ENCODE results near the gene NDUFAF3. TPM values are rescaled to one million over a fixed set of nuclear protein-coding genes. Genes with fewer than 3 reads are reported as not detected.

Gene NDUFAF3
- total RNA-seq, 4 donors from 2014 or later: 50.8 to 88.1 (median 54.1) TPM

DNA sequence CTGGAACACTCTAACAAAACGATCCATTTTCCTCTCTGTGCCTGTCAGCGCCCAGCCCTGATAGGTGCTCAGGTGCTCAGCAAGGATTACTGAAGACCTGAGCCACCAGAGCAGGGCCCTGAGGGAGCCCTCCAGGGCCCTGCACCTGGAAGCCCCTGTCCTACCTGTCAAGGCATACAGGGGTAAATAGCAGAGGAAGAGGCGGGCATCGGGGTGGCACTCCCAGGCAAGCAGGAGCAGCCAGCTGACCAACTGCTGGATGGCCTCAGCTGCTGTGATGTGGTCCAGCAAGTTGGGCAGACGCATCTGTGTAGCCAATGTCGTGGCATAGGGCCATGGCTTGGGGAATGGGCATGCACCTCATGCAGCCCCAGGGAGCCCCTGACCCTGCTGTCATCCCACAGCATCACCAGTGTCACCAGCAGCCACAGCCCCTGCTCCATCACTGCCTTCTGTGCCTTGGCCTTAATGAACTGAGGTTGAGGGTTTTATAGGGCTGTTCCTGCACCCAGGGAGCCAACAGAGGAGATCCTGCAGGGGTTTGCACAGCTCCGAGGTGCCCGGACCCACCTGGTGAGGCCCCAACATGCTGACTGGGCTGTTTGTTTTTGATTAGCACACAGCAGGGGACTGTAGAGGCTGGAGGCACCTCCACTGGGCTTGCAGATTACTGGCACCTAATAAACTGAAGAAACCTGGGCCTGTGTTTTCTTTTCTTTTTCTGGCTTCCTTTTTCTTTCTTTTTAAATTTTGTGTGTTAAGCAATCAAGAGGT is 22.6 kb upstream of the NDUFAF3 start:
- H3K27ac ChIP-seq: no peak overlapping the region
- intact Hi-C loops (cut with DNase I): no loop called here
- H3K36me3 ChIP-seq: peaks cover 0 to 36% (median 0%) of the 10 kb centered on the region in 3 donors
- no peaks in the 10 kb centered on the region for H3K27me3 ChIP-seq
- 67% methylated on average over 1 of the region's 8 CpGs; no CpG with 5 or more reads in 1 of the 2 donors for WGBS, 2 donors
- DNase-seq: no peak
- no peak for TF ChIP-seq POLR2A (IDR thresholded peaks at IDR 0.05)
- TF ChIP-seq, protein P1, sequence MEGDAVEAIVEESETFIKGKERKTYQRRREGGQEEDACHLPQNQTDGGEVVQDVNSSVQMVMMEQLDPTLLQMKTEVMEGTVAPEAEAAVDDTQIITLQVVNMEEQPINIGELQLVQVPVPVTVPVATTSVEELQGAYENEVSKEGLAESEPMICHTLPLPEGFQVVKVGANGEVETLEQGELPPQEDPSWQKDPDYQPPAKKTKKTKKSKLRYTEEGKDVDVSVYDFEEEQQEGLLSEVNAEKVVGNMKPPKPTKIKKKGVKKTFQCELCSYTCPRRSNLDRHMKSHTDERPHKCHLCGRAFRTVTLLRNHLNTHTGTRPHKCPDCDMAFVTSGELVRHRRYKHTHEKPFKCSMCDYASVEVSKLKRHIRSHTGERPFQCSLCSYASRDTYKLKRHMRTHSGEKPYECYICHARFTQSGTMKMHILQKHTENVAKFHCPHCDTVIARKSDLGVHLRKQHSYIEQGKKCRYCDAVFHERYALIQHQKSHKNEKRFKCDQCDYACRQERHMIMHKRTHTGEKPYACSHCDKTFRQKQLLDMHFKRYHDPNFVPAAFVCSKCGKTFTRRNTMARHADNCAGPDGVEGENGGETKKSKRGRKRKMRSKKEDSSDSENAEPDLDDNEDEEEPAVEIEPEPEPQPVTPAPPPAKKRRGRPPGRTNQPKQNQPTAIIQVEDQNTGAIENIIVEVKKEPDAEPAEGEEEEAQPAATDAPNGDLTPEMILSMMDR (IDR thresholded peaks at IDR 0.05): no peak
- H3K4me1 ChIP-seq: no peaks in the 10 kb centered on the region
- H3K9me3 ChIP-seq: no peaks in the 10 kb centered on the region
- no peak overlapping the region for H3K4me3 ChIP-seq

DNA sequence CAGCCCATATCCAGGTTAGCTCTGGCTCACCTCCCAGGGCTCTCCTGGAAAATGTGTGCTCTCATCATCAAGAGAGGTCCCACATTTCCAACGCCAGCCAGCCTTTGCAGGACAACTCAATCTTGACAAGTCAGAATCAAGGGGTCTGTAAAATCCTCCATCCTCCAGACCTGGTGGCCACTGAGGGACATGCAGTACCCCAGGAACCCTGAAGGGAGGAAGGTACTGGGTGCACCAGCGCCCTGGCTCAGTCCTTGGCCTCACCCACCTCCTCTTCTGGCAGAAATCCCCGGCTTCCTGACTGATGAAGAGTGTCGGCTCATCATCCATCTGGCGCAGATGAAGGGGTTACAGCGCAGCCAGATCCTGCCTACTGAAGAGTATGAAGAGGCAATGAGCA is 20.8 kb upstream of the NDUFAF3 start:
- peaks cover 0 to 25% (median 0%) of the 10 kb centered on the region in 3 donors for H3K36me3 ChIP-seq
- WGBS, 2 donors: 66% methylated on average over 2 of the region's 6 CpGs; no CpG with 5 or more reads in 1 of the 2 donors
- H3K4me3 ChIP-seq: no peak overlapping the region
- H3K4me1 ChIP-seq: peaks cover 0 to 5% (median under 1%) of the 10 kb centered on the region in 3 donors
- no peak overlapping the region for H3K27ac ChIP-seq
- TF ChIP-seq POLR2A (IDR thresholded peaks at IDR 0.05): no peak
- TF ChIP-seq, protein P1 (IDR thresholded peaks at IDR 0.05): no peak
- intact Hi-C loops (cut with DNase I): no loop called here
- no peaks in the 10 kb centered on the region for H3K27me3 ChIP-seq
- DNase-seq: no peak
- no peaks in the 10 kb centered on the region for H3K9me3 ChIP-seq

DNA sequence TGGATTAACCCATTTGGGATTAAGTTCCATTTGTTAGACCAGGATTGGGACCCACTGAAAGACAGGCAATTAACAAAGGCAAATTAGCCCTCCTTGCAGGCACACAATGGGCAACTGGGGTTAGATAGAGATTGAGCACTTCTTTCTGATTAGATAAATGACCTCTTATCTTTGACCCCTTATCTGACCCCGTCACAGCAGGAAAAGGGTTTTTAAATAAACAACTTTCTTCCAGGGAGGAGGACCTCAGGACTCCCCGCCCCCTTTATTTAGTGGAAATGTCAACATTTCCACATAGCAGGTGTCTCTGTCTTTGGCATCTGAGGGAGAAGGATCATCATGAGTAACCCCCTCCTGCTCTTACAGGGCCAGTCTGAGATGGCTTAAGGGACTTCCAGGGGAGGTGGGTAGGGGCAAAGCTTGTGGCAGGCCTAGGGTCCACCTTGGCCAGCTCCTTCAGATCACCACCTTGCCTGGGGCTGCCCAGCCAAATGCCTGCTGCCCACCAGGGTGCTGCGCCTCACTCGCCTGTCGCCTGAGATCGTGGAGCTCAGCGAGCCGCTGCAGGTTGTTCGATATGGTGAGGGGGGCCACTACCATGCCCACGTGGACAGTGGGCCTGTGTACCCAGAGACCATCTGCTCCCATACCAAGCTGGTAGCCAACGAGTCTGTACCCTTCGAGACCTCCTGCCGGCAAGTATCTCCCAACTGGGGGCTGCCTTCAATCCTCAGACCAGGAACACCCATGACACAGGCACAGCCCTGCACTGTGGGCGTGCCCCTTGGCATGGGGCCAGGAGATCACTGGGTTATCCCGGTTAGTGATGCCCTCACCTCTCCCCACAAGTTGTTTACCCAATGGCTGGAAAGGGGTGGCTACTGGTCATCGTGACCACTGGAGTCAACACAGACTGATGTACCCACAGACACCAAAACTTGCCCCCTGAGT is 17.3 kb upstream of the NDUFAF3 start:
- TF ChIP-seq, protein P1 (IDR thresholded peaks at IDR 0.05): no peak
- TF ChIP-seq POLR2A (IDR thresholded peaks at IDR 0.05): no peak
- no peaks in the 10 kb centered on the region for H3K9me3 ChIP-seq
- DNase-seq: no peak
- no peaks in the 10 kb centered on the region for H3K27me3 ChIP-seq
- peaks cover 7 to 31% (median 13%) of the 10 kb centered on the region in 3 donors for H3K4me1 ChIP-seq
- peaks cover 0 to 10% (median 0%) of the 10 kb centered on the region in 3 donors for H3K36me3 ChIP-seq
- 84 to 91% methylated on average over 2 to 9 of the region's 16 CpGs for WGBS, 2 donors
- H3K27ac ChIP-seq: no peak overlapping the region
- intact Hi-C loops (cut with DNase I): no loop called here
- no peak overlapping the region for H3K4me3 ChIP-seq

DNA sequence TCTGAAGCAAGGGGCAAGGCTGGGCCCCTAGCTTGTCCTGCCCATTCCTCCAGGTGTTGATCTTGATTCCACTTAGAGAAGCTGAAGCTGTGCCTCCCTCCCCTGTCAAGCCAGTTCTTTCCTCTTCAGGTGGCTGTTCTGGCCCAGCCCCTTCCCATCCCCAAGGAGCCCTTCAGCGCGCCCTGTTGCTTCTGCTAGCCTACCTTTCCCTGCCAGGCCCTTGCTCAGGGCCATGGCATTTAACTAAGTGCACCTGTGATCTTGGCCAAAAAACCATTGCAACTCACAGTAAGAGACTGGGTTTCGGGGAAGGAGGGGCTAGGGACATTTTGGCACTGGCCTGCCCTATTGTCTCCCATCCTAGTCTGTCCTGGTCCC is 16.6 kb upstream of the NDUFAF3 start:
- H3K9me3 ChIP-seq: no peaks in the 10 kb centered on the region
- H3K4me1 ChIP-seq: peaks cover 7 to 32% (median 13%) of the 10 kb centered on the region in 3 donors
- no peak for DNase-seq
- TF ChIP-seq, protein P1 (IDR thresholded peaks at IDR 0.05): no peak
- H3K4me3 ChIP-seq: no peak overlapping the region
- intact Hi-C loops (cut with DNase I): no loop called here
- H3K27me3 ChIP-seq: no peaks in the 10 kb centered on the region
- WGBS, 2 donors: 100% methylated on average over 2 of the region's 3 CpGs; no CpG with 5 or more reads in 1 of the 2 donors
- no peak overlapping the region for H3K27ac ChIP-seq
- H3K36me3 ChIP-seq: peaks cover 0 to 10% (median 0%) of the 10 kb centered on the region in 3 donors

Measured in esophagus squamous epithelium (tissue), 5 donors.